ENCODE measurements around the gene ECHS1.
"Not testable (repeated sequence)": the region's sequence is repeated elsewhere in the genome, so short reads cannot be mapped to it uniquely, and the experiment has no call there.

ECHS1 gene

DNA sequence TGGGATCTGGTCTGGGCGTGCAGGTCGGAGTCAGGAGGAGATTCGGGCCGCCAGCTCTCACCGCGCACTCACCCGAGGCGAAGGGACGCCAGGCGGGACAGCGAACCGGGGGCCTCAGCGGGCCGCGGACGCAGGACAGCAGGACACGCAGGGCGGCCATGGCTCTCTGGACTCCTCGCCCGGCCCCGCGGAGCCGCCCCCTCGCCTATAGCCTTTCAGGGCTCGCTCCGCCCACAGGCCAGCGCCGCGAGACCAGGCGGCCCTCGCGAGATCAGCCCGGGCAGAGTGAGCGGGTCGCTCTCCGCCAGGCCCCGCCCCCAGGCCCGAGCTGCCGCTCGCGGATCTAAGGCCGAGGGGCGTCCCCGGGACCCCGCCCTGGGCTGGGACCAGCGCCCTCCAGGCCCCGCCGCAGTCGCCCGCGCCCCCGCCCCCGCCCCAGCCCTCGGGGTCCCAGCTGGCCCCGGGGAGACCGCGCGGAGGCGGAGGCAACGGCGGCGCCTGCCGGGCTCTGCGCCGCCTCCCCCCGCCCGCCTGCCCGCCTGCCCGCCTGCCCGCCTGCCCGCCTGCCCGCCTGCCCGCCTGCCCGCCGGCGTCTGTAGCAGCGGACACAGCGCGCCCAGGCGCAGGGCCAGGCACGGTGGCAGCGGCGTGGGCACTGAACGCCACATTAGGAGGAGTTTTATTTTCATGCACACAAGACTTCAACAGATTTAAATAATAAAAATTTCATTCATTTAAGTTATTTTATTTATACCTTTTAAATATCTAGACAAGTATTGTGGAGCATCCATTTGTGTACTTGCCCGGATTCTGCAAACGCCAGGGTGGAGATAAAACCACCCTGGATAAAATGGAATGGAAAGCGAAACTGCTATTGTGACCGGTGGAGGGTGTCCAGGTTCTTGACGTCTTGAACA lies at the start of gene ECHS1:
Gene ECHS1, minus strand, starts transcription at position 181 of the 917 bp plus-strand sequence. Its CDS starts 21 bp downstream, at position 160.
- DNase-seq (ENCODE audit: low read depth in 2 of 2), result peak; percentile 83 to 88

GRCh38 chr10:133422223-133422806 lies 49.2 kb upstream of the ECHS1 start:
- DNase-seq (ENCODE audit: low read depth in 2 of 2), result no peak

GRCh38 chr10:133421336-133422222 lies 48.4 kb upstream of the ECHS1 start:
- no peak for DNase-seq (ENCODE audit: low read depth in 2 of 2)

DNA sequence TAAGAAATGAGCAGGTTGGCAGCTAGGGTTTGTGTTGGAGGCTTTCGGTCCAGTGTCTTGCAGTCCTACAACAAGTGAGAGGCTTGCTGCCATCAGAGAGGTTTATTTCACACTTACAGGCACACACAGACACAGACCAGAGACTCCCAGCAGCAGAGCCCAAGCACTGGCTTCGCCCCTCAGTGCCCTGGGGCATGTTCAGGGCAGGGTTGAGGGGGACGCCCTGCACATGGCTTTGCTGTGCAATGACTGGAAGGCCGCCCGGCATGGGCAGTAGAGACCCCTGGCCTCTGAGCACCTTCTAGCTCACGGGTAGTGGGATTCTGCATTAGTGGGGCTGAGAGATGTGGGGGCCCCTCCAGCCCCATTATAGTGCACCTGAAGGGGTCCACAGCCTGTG lies 47.4 kb upstream of the ECHS1 start:
- DNase-seq (ENCODE audit: low read depth in 2 of 2), result no peak

GRCh38 chr10:133420028-133420427 lies 46.9 kb upstream of the ECHS1 start:
- no peak for DNase-seq (ENCODE audit: low read depth in 2 of 2)

DNA sequence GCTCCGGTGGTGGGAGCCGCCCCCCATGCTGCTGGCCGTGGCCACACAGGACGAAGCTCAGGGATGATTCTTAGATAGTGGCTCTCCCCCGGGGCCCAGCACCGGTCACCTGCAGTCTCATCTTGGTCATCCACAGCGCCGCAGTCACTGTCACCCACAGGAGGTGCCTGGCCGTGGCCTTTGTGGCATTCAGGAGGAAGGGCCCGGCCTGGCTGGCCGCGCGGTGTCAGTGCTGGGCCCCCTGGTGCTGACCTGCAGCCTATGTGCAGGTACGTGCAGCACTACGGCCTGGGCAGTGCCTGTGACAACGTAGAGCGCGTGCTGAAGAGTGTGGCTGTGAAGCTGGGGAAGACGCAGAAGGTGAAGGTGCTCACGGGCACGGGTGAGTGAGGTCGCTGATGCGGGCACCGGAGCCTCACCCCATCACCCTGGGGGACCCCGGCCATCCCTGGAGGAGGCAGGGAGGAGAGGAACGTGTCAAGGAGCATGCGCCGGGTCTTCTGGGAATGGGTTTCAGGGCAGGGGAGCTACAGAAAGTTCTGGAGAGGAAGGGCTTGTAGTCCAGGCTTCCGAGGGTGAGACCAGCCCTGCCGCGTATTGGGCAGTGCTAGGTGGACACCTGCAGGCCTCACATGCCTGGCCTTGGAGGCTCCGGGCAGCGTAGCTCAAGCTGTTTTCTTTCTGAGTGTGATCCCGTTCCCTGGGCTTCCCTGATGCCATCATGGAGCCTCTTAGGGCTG lies 46.2 kb upstream of the ECHS1 start:
- no peak for DNase-seq (ENCODE audit: low read depth in 2 of 2)

DNA sequence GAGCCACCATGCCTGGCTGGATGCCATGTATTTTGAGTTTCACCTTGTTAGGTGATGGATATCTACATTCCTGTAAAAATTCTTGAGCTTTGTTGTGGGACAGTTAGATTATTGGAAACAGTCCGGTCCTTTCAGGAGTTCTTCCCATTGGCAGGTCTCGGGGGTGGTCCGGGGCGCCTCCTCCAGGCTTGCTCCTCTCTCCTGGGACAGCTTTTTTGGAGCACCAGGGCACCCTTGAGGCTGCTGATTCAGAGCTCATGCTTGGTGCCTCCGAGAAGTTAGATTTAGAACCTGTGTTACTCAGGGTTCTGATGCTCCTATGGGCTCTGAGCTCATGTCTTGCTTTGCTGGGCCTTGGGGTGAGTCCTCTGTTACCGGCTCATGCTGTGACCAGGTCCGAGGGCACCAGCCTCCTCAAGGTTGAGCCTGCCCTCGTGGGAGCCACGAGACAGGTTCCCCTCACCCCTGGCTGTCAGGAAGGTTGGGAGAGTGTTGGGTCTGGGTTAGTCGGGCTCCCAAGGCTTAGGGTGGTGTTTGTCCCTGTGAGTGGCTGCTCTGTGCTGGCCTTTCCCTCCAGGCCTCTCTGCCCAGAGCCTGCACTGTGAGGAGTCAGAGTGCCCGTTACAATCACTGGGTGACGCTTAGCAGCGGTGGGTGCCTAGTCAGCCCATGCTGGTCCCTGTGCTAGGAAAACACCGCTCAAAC lies 45.3 kb upstream of the ECHS1 start:
- DNase-seq (ENCODE audit: low read depth in 2 of 2), result no peak

GRCh38 chr10:133415752-133416151 lies 42.6 kb upstream of the ECHS1 start:
- DNase-seq (ENCODE audit: low read depth in 2 of 2), result no peak

DNA sequence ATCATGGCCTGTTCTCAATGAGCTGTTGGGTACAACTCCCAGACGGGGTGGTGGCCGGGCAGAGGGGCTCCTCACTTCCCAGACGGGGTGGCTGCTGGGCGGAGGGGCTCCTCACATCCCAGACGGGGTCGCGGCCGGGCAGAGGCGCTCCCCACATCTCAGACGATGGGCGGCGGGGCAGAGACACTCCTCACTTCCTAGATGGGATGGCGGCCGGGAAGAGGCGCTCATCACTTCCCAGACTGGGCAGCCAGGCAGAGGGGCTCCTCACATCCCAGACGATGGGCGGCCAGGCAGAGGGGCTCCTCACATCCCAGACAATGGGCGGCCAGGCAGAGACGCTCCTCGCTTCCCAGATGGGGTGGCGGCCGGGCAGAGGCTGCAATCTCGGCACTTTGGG lies 41.2 kb upstream of the ECHS1 start:
- DNase-seq (ENCODE audit: low read depth in 2 of 2), result not testable (repeated sequence)

DNA sequence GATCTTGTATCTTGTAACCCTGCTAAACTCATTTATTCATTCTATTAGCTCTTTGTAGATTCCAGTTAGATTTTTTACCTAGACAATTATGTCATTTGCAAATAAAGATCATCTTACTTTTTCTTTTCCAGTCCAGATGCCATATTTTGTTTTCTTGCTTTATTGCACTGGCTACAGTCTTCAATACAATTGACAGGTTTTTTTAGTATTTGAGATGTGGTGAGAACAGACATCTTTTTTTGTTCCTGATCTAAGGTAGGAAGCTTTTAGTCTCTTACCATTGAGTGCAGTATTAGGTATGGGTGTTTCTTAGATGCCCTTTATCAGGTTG lies 39.2 kb upstream of the ECHS1 start:
- DNase-seq (ENCODE audit: low read depth in 2 of 2), result no peak

DNA sequence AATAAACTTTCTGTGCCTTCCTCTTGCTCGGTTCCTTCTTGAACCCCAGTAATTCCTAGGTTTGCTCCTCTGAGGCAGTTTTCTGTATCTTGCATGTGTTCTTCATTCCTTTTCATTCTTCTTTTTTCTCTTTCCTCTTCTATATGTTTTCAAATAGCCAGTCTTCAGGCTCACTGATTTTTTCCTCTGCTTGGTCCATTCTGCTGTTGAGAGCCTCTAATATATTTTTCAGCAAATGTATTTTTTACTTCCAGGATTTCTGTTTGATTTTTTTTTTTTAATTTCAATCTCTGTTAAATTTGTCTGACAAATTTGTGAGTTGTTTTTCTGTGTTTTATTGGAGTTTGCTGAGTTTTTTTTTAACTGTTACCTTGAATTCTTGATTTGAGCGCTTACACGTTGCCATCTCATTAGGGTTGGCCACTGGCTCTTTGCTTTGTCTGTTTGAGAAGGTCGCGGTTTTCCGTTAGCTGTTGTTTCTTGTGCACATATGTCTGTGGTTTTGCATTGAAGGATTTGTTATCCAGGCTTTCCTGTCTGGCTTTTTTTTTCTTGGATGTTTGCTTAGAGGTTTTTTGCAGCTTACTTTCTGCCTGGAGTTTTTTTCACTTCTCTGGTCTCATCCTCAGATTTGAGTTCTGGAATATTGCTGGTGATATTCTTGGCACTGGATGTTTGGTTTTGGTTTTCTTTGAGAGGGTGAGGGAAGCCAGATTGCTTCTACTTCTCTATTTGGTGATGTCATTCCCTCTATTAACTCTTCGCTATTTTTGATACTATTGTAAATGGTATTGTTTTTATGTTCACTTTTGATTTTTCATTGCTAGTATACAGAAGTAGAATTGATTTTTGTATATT lies 38.6 kb upstream of the ECHS1 start:
- no peak for DNase-seq (ENCODE audit: low read depth in 2 of 2)

DNA sequence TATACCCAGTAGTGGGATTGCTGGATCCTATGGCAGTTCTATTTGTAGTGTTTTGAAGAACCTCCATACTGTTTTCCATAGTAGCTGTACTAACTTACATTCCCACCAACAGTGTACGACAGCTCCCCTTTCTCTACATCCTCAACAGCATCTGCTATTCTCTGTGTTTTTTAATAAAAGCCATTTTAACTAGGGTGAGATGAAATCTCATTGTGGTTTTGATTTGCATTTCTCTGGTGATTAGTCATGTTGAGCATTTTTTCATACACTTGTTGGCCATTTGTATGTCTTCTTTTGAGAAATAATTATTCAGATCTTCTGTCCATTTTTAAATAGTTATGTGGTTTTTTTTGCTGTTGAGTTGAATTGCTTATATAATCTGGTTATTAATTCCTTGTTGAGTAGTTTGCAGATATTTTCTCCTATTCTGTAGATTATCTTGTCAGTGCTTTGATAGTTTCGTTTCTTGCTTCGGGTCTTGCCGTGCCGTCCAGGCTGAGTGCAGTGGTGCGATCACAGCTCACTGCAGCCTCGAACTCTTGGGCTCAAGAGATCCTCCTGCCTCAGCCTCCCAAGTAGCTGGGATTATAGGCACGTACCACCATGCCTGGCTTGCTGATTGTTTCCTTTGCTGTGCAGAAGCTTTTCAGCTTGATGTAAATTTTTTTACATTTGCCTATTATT lies 32.8 kb upstream of the ECHS1 start:
- no peak for DNase-seq (ENCODE audit: low read depth in 2 of 2)

- DNase-seq (ENCODE audit: low read depth in 2 of 2), result no peak
Observed at GRCh38 chr10:133405272-133405671, 32.1 kb upstream of the ECHS1 start.

GRCh38 chr10:133403784-133404183 lies 30.6 kb upstream of the ECHS1 start:
- no peak for DNase-seq (ENCODE audit: low read depth in 2 of 2)

- no peak for DNase-seq (ENCODE audit: low read depth in 2 of 2)
Observed at GRCh38 chr10:133403359-133403758, 30.2 kb upstream of the ECHS1 start.

DNA sequence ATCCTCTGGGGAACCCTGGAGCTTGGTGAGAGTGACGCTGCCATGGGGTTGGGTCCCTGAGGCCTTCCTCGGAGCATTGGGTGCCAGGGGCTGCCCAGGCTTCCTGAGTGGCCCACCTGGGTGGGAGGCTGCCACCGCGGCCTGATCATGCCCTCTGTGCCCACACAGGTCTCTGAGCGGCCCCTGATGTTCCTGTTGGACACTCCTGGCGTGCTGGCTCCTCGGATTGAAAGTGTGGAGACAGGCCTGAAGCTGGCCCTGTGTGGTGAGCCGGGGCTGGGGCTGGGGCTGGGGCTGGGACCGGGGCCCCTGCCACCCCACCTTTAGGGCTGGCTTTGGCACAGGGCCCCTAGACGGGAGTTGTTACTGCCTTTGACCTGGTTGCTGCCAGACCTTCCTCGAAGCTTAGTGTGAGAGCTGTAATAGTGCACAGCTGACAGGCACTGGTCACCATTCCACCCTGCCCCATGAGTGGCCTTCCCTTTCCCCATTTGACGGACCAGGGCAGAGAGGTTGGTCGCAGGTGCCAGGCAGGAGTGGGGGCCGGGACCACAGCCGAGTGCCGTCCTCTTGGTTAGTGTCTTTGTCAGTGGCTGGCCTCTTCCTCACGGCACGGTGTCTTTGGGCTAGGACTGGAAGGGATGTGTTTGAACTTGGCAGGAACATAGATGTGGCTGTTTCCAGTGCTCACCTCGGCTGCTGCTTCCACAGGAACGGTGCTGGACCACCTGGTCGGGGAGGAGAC lies 29.0 kb upstream of the ECHS1 start:
- DNase-seq (ENCODE audit: low read depth in 2 of 2), result no peak

DNA sequence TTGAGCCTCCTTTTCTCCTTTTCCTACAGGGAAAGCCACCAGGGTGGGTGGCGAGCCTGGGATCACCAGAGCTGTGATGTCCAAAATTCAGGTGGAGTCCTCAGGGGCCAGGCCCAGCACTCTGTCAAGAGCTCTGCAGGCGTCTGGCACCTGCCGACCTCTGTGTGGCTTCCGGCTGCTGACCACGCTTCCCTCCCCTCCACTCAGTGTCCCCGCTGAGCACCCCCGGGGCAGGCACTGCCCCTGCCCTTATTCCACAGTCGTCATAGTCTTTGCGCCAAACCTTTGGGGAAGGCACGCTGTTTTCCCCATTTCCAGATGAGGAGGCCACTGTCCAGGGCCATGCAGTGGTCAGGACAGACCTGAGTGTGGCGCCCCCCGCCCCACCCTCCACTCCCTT lies 28.3 kb upstream of the ECHS1 start:
- no peak for DNase-seq (ENCODE audit: low read depth in 2 of 2)

DNA sequence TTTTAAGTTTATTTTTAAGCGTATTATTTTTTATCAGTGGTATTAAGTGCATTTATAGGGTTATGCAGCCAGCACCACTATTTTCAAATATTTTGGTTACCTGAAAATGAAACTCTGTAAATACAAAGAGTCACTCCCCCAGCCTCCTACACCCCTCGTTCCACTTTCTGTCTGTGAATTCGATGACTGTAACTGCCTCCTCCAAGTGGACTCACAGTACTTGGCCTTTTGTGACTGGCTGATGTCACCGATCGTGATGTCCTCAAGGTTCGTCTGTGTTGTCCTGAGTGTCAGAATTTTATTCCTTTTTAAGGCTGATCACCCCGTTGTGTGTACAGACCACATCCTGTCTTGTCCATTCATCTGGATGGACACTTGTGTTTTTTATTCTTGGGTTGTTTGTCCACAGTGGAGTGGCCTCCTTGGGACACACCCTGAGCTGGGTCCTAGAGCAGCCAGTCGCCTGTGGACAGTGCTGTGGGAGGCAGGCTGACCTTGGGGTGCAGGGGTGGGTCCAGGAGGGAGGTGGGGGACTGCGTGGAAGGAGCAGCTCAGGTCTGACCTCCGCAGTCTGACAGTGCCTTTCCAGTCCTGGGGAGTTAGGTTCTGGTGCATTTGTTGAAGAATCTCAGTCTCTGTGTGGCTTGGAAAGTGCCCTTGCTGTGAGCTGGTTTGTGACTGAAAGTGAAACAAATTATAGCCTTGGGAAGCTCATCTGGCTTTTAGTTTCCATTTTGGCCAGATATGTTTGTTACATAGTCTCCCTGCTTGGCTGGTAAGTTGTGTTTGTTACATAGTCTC lies 27.7 kb upstream of the ECHS1 start:
- DNase-seq (ENCODE audit: low read depth in 2 of 2), result no peak
